Neural crest cell (in vitro differentiated cells): ENCODE measurements around the gene DNER. TPM values are rescaled to one million over a fixed set of nuclear protein-coding genes. Genes with fewer than 3 reads are reported as not detected.

Experiments used
- DNase-seq: peaks from one replicate; pipeline ENCODE4 v3.0.0; 2021; ENCODE audit warnings: low read depth, mixed read lengths, low spot score
- H3K27ac Mint-ChIP-seq: one replicate; pipeline ENCODE4 v1.8.0; 2021; ENCODE audit warnings: mild to moderate bottlenecking, mixed read lengths; ENCODE audit not compliant: unreplicated experiment
- H3K27me3 Mint-ChIP-seq: 2 replicates; pipeline ENCODE4 v1.8.0; 2021; ENCODE audit warnings: low read depth, mild to moderate bottlenecking, mixed read lengths
- H3K36me3 Mint-ChIP-seq: 2 replicates; pipeline ENCODE4 v1.8.0; 2021; ENCODE audit warnings: low read depth, mild to moderate bottlenecking, mixed read lengths
- H3K4me1 Mint-ChIP-seq: 2 replicates; pipeline ENCODE4 v1.8.0; 2021; ENCODE audit warnings: mixed read lengths
- H3K4me3 Mint-ChIP-seq: one replicate; pipeline ENCODE4 v1.8.0; 2021; ENCODE audit warnings: mild to moderate bottlenecking, mixed read lengths
- H3K9me3 Mint-ChIP-seq: 2 replicates; pipeline ENCODE4 v1.8.0; 2021; ENCODE audit warnings: mixed read lengths
- total RNA-seq: library from RNA; stranded (reverse); gene quantifications from 2 replicates; pipeline ENCODE4 v1.2.1, GENCODE V29; 2021
- TF ChIP-seq, protein P1 (sequence below): fragments of 200-600 bp; sonication (generic); conservative IDR thresholded peaks from 2 replicates; pipeline ENCODE4 v1.5.0; 2021; ENCODE audit warnings: antibody characterized with exemption, mild to moderate bottlenecking

DNER gene
- total RNA-seq, 1 donor from 2014 or later, result 4.1 TPM

- H3K4me3 Mint-ChIP-seq, result no peak overlapping the region
- TF ChIP-seq, protein P1, sequence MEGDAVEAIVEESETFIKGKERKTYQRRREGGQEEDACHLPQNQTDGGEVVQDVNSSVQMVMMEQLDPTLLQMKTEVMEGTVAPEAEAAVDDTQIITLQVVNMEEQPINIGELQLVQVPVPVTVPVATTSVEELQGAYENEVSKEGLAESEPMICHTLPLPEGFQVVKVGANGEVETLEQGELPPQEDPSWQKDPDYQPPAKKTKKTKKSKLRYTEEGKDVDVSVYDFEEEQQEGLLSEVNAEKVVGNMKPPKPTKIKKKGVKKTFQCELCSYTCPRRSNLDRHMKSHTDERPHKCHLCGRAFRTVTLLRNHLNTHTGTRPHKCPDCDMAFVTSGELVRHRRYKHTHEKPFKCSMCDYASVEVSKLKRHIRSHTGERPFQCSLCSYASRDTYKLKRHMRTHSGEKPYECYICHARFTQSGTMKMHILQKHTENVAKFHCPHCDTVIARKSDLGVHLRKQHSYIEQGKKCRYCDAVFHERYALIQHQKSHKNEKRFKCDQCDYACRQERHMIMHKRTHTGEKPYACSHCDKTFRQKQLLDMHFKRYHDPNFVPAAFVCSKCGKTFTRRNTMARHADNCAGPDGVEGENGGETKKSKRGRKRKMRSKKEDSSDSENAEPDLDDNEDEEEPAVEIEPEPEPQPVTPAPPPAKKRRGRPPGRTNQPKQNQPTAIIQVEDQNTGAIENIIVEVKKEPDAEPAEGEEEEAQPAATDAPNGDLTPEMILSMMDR, result no peak
- no peak for DNase-seq
- no peaks in the 10 kb centered on the region for H3K4me1 Mint-ChIP-seq
- no peaks in the 10 kb centered on the region for H3K9me3 Mint-ChIP-seq
- H3K27me3 Mint-ChIP-seq, result peaks cover 8% of the 10 kb centered on the region
- H3K36me3 Mint-ChIP-seq, result no peaks in the 10 kb centered on the region
- no peak overlapping the region for H3K27ac Mint-ChIP-seq
These were observed 141.7 kb downstream of the DNER start for GRCh38 chr2:229572507-229573271.

GRCh38 chr2:229571243-229571642 lies 143.1 kb downstream of the DNER start:
- DNase-seq, result no peak
- no peaks in the 10 kb centered on the region for H3K36me3 Mint-ChIP-seq
- H3K4me1 Mint-ChIP-seq, result no peaks in the 10 kb centered on the region
- no peaks in the 10 kb centered on the region for H3K27me3 Mint-ChIP-seq
- H3K9me3 Mint-ChIP-seq, result no peaks in the 10 kb centered on the region
- TF ChIP-seq, protein P1, result no peak
- no peak overlapping the region for H3K27ac Mint-ChIP-seq
- H3K4me3 Mint-ChIP-seq, result no peak overlapping the region

GRCh38 chr2:229566370-229566769 lies 148.0 kb downstream of the DNER start:
- H3K4me1 Mint-ChIP-seq, result no peaks in the 10 kb centered on the region
- no peak for DNase-seq
- no peaks in the 10 kb centered on the region for H3K27me3 Mint-ChIP-seq
- no peaks in the 10 kb centered on the region for H3K36me3 Mint-ChIP-seq
- TF ChIP-seq, protein P1, result no peak
- no peak overlapping the region for H3K27ac Mint-ChIP-seq
- no peak overlapping the region for H3K4me3 Mint-ChIP-seq
- no peaks in the 10 kb centered on the region for H3K9me3 Mint-ChIP-seq

DNA sequence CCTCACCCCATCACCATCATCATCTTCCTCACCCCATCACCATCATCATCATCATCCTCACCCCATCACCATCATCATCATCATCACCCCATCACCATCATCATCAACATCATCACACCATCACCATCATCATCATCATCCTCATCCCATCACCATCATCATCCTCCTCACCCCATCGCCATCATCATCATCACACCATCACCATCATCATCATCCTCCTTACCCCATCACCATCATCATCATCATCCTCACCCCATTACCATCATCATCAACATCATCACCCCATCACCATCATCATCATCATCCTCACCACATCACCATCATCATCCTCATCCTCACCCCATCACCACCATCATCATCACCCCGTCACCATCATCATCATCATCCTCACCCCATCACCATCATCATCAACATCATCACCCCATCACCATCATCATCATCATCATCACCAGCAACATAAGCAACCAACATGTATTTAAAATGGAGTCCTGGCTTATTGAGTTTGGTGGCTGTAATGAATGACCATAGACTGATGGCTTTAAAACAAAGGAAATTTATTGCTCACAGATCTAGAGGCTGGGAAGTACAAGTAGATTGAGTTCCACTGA lies 150.0 kb downstream of the DNER start:
- TF ChIP-seq, protein P1, result no peak
- Mint-ChIP-seq H3K27ac (no peak overlapping the region), H3K36me3 (no peaks in the 10 kb centered on the region), H3K27me3 (peaks cover under 1% of the 10 kb centered on the region), H3K9me3 (no peaks in the 10 kb centered on the region), H3K4me1 (no peaks in the 10 kb centered on the region), H3K4me3 (no peak overlapping the region)
- no peak for DNase-seq

GRCh38 chr2:229563388-229563787 lies 151.0 kb downstream of the DNER start:
- DNase-seq, result no peak
- peaks cover 8% of the 10 kb centered on the region for H3K27me3 Mint-ChIP-seq
- TF ChIP-seq, protein P1, result no peak

More at GRCh38 chr2:229563388-229563787, 151.0 kb downstream of the DNER start:
- Mint-ChIP-seq H3K4me3 (no peak overlapping the region), H3K4me1 (no peaks in the 10 kb centered on the region), H3K9me3 (peaks cover 5% of the 10 kb centered on the region), H3K27ac (no peak overlapping the region), H3K36me3 (no peaks in the 10 kb centered on the region)
